ENCODE measurements around the gene COQ8A.

COQ8A gene

DNA sequence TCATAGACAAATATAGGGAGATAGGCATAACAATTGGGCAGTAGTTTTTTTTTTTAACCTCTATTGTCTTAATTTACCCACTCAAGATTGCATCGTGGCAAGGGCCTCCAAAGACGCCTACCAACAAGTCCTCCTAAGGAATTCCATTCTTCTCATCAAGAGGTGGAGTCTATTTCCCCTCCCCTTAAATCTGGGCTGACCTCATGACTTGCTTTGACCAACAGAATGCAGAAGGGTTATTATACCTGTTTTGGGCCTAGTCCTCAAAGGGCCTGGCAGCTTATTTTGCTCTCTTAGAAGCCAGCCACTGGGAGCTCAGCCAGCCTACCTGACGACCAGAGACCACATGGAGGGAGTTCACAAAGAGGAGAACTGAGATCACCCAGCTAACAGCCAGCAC lies 92.3 kb downstream of the COQ8A start:
- TF ChIP-seq, protein P1, sequence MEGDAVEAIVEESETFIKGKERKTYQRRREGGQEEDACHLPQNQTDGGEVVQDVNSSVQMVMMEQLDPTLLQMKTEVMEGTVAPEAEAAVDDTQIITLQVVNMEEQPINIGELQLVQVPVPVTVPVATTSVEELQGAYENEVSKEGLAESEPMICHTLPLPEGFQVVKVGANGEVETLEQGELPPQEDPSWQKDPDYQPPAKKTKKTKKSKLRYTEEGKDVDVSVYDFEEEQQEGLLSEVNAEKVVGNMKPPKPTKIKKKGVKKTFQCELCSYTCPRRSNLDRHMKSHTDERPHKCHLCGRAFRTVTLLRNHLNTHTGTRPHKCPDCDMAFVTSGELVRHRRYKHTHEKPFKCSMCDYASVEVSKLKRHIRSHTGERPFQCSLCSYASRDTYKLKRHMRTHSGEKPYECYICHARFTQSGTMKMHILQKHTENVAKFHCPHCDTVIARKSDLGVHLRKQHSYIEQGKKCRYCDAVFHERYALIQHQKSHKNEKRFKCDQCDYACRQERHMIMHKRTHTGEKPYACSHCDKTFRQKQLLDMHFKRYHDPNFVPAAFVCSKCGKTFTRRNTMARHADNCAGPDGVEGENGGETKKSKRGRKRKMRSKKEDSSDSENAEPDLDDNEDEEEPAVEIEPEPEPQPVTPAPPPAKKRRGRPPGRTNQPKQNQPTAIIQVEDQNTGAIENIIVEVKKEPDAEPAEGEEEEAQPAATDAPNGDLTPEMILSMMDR (conservative IDR thresholded peaks at IDR 0.05; ENCODE audit: low read depth), result no peak
- ChIA-PET CTCF (interaction anchor here (0.6 kb wide), 1 partner anchor 127 kb away, joined by 5 read pairs; no protein-coding TSS in a partner anchor), POLR2A (ENCODE audit: low non-redundant PET) (no interaction called here)
- no peak overlapping the region for H3K27ac ChIP-seq
- DNase-seq (ENCODE audit: low spot score), result no peak

DNA sequence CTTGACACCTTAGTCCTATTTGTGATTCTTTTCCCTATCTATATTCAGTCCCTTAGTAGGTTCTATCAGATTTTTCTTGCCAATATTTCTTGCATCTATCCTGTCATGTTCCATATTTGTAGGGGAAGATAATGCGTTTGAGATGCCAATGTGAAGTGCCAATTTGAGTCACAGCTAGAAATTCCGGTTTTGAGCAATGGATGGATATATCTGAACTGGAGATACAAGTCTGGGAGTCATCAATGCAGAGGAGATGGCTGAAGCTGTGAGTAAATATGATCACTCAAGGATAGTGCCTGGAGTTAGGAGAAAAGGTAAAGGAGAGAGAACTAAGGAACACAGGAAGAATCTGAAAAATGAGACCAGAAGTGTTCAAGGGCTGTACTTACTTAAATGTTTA lies 93.8 kb downstream of the COQ8A start:
- CTCF ChIA-PET, result interaction anchor here (0.7 kb wide), 1 partner anchor 48 kb away, joined by 3 read pairs; no protein-coding TSS in a partner anchor
- POLR2A ChIA-PET (ENCODE audit: low non-redundant PET), result no interaction called here
- DNase-seq (ENCODE audit: low spot score), result no peak
- TF ChIP-seq, protein P1 (conservative IDR thresholded peaks at IDR 0.05; ENCODE audit: low read depth), result no peak
- no peak overlapping the region for H3K27ac ChIP-seq

DNA sequence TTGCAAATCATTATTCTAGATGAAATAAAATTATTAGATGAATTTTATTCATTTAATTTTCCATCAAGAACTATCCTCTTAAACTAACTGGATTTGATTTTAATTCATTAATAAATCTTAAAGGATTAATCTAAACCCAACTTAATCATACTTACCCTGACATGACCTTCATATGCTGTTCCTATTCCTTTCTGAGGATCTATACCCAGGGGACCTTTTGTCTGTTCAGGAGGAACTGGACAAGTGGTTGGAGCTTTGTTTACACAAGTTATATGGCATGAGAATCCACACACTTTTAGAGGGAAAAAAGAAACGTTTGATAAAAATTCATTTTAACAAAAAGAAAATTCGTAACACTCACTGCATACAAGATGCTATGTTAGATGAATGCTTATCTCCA lies 95.2 kb downstream of the COQ8A start:
- CTCF ChIA-PET, result interaction anchor here (1.0 kb wide), 2 partner anchors 8 to 207 kb away, joined by 3 to 5 read pairs; no protein-coding TSS in a partner anchor
- POLR2A ChIA-PET (ENCODE audit: low non-redundant PET), result no interaction called here
- TF ChIP-seq, protein P1 (conservative IDR thresholded peaks at IDR 0.05; ENCODE audit: low read depth), result no peak
- no peak for DNase-seq (ENCODE audit: low spot score)
- no peak overlapping the region for H3K27ac ChIP-seq

DNA sequence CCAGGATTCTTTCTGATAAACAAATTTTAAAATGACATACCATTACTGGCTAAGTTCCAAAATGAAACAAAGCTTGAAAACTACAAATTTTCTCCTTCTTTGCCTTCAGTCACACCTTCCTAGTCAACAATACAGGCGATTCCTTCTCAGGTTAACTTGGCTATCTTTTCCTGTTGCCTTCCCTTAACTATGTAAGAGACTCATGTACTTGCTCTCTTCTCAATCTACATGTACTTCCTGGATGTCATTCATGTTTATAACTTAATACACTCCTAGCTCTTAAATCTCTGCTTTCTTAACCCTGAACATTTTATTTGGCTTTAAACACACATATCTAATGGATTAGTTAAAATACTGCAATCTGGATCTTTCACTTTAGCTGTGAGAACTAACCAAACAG lies 97.0 kb downstream of the COQ8A start:
- TF ChIP-seq, protein P1 (conservative IDR thresholded peaks at IDR 0.05; ENCODE audit: low read depth), result no peak
- DNase-seq (ENCODE audit: low spot score), result no peak
- no peak overlapping the region for H3K27ac ChIP-seq
- ChIA-PET POLR2A (ENCODE audit: low non-redundant PET) (no interaction called here), CTCF (no interaction called here)

All from RWPE1 (cell line).